T-helper 1 cell treated with Interleukin-12 subunit alpha and Interleukin-12 subunit beta and Interleukin-4 antibody, amounts not matched to agents 30 ng/mL and 1 ng/mL, for 36 hours (primary cell): Measurements from ENCODE around the gene C6orf47. TPM values are rescaled to one million over a fixed set of nuclear protein-coding genes. Genes with fewer than 3 reads are reported as not detected.
"Not testable (repeated sequence)": the region's sequence is repeated elsewhere in the genome, so short reads cannot be mapped to it uniquely, and the experiment has no call there.

Source experiments
- intact Hi-C: fragments of 100-400 bp; cut with micrococcal nuclease; formaldehyde crosslinking; loops from one replicate; pipeline ENCODE4 v1.15.1; 2024
- total RNA-seq: library from RNA; stranded (reverse); gene quantifications from 2 replicates; pipeline ENCODE4 v1.2.3, GENCODE V29; 2022

Gene C6orf47
- 24.7 and 25.7 TPM in 2 replicates for total RNA-seq

GRCh38 chr6:31660381-31661261 is at the start of gene C6orf47:
Gene C6orf47, minus strand, starts transcription at chr6:31660778. Its CDS starts 831 bp downstream, at chr6:31659947.
- intact Hi-C loops = loop anchor here (1.0 to 10.0 kb wide), 3 partner anchors 8 to 1754 kb away; partner anchors contain the start of genes BAG6, CUTA, PHF1 and PSMB9

GRCh38 chr6:31709157-31709556 is 48.6 kb upstream of the C6orf47 start:
- intact Hi-C loops = not testable (repeated sequence)

- intact Hi-C loops = no loop called here
Measured at GRCh38 chr6:31708224-31708623, 47.6 kb upstream of the C6orf47 start.

- intact Hi-C loops = no loop called here
Measured at GRCh38 chr6:31707701-31708100, 47.1 kb upstream of the C6orf47 start.

GRCh38 chr6:31706599-31706998 is 46.0 kb upstream of the C6orf47 start, which contains the start of gene LY6G6F:
Gene LY6G6F, plus strand, starts transcription at chr6:31706866. Its CDS starts 41 bp downstream, at chr6:31706907.
- intact Hi-C loops = no loop called here

GRCh38 chr6:31705931-31706330 is 45.4 kb upstream of the C6orf47 start:
- intact Hi-C loops = no loop called here

- intact Hi-C loops = loop anchor here (1.0 to 2.0 kb wide), 15 partner anchors 22 to 474 kb away; partner anchors contain the start of genes AGPAT1, BAG6, DDAH2 and EHMT2
Measured at GRCh38 chr6:31702819-31703716, 42.5 kb upstream of the C6orf47 start, which contains the start of gene ABHD16A. Gene ABHD16A, minus strand, starts transcription at chr6:31703324. Its CDS starts 43 bp downstream, at chr6:31703281.

- intact Hi-C loops = loop anchor here (1.0 to 2.0 kb wide), 4 partner anchors 21 to 474 kb away; partner anchors contain the start of genes AGPAT1, LSM2 and LY6G5C
Measured at GRCh38 chr6:31702405-31702818, 41.8 kb upstream of the C6orf47 start.

GRCh38 chr6:31701666-31702404 is 41.3 kb upstream of the C6orf47 start:
- intact Hi-C loops = loop anchor here (1.0 to 2.0 kb wide), 4 partner anchors 21 to 475 kb away; partner anchors contain the start of genes AGPAT1, LSM2 and LY6G5C

- intact Hi-C loops = no loop called here
Measured at GRCh38 chr6:31700740-31701401, 40.3 kb upstream of the C6orf47 start.

GRCh38 chr6:31697555-31697954 is 37.0 kb upstream of the C6orf47 start:
- intact Hi-C loops = no loop called here

- intact Hi-C loops = no loop called here
Measured at GRCh38 chr6:31693535-31693934, 33.0 kb upstream of the C6orf47 start.

- intact Hi-C loops = no loop called here
Measured at GRCh38 chr6:31692886-31693285, 32.3 kb upstream of the C6orf47 start.

GRCh38 chr6:31692353-31692752 is 31.8 kb upstream of the C6orf47 start:
- intact Hi-C loops = no loop called here

- intact Hi-C loops = no loop called here
Measured at GRCh38 chr6:31691564-31692108, 31.1 kb upstream of the C6orf47 start.

GRCh38 chr6:31691078-31691463 is 30.5 kb upstream of the C6orf47 start:
- intact Hi-C loops = no loop called here

GRCh38 chr6:31690231-31691077 is 29.9 kb upstream of the C6orf47 start:
- intact Hi-C loops = no loop called here

- intact Hi-C loops = no loop called here
Measured at GRCh38 chr6:31689249-31690110, 28.9 kb upstream of the C6orf47 start.
